Measurements from ENCODE around the gene CYP26B1. TPM values are rescaled to one million over a fixed set of nuclear protein-coding genes. Genes with fewer than 3 reads are reported as not detected.

Gene CYP26B1
- total and polyA plus RNA-seq, 9 of the 15 experiments (the other 6 are each of a cell fraction or from before 2014, with no cell fraction given): 0.01 to 0.13 (median 0.04) TPM; not detected in 6

GRCh38 chr2:72150157-72150860, 2.6 kb upstream of the CYP26B1 start (continued):
- TF ChIP-seq THRA (IDR thresholded peaks at IDR 0.05) (no peak), EP400 (IDR thresholded peaks at IDR 0.05) (no peak), PURB (CRISPR knock-in tag; IDR thresholded peaks at IDR 0.05; ENCODE audit: low read depth) (no peak), ERF (CRISPR knock-in tag; IDR thresholded peaks at IDR 0.05) (no peak), REST (IDR thresholded peaks at IDR 0.05; ENCODE audit: borderline replicate concordance) (peak; percentile 79; the same call in 1 of the 2 replicates), REST (CRISPR knock-in tag; IDR thresholded peaks at IDR 0.05; ENCODE audit: low read depth) (no peak), STAG1 (CRISPR knock-in tag; IDR thresholded peaks at IDR 0.05; ENCODE audit: borderline replicate concordance) (peak; percentile 58; the same call in 1 of the 2 replicates), TARDBP (IDR thresholded peaks at IDR 0.05) (no peak), SRSF1 (IDR thresholded peaks at IDR 0.05; ENCODE audit: low read depth, low read length) (no peak)
- TF ChIP-seq, protein P1, sequence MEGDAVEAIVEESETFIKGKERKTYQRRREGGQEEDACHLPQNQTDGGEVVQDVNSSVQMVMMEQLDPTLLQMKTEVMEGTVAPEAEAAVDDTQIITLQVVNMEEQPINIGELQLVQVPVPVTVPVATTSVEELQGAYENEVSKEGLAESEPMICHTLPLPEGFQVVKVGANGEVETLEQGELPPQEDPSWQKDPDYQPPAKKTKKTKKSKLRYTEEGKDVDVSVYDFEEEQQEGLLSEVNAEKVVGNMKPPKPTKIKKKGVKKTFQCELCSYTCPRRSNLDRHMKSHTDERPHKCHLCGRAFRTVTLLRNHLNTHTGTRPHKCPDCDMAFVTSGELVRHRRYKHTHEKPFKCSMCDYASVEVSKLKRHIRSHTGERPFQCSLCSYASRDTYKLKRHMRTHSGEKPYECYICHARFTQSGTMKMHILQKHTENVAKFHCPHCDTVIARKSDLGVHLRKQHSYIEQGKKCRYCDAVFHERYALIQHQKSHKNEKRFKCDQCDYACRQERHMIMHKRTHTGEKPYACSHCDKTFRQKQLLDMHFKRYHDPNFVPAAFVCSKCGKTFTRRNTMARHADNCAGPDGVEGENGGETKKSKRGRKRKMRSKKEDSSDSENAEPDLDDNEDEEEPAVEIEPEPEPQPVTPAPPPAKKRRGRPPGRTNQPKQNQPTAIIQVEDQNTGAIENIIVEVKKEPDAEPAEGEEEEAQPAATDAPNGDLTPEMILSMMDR (IDR thresholded peaks at IDR 0.05 in 2 of 3, conservative IDR thresholded peaks at IDR 0.05 in 1 of 3; ENCODE audit: insufficient read depth in 2 of 3, low read depth in 1 of 3, low read length in 3 of 3): peak; percentile 82 to 87 (median 83)
- TF ChIP-seq, protein P2, sequence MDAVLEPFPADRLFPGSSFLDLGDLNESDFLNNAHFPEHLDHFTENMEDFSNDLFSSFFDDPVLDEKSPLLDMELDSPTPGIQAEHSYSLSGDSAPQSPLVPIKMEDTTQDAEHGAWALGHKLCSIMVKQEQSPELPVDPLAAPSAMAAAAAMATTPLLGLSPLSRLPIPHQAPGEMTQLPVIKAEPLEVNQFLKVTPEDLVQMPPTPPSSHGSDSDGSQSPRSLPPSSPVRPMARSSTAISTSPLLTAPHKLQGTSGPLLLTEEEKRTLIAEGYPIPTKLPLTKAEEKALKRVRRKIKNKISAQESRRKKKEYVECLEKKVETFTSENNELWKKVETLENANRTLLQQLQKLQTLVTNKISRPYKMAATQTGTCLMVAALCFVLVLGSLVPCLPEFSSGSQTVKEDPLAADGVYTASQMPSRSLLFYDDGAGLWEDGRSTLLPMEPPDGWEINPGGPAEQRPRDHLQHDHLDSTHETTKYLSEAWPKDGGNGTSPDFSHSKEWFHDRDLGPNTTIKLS (IDR thresholded peaks at IDR 0.05; ENCODE audit: borderline replicate concordance, low read depth): no peak
